DOHH2 (cell line): ENCODE data around the gene VAT1.
"Not testable (repeated sequence)": the region's sequence is repeated elsewhere in the genome, so short reads cannot be mapped to it uniquely, and the experiment has no call there.

Experiments
- H3F3A ChIP-seq: fragments of 200-600 bp; sonication (generic), shearing (Covaris generic); 2 replicates; pipeline ENCODE4 v1.6.0; 2016; ENCODE audit warnings: antibody characterized with exemption, mild to moderate bottlenecking; ENCODE audit not compliant: control insufficient read depth, insufficient read depth
- H3K27ac ChIP-seq: fragments of 200-600 bp; sonication (generic); 2 replicates; pipeline ENCODE4 v1.5.1; 2014; ENCODE audit warnings: low read depth, mild to moderate bottlenecking, low read length, moderate library complexity
- H3K27me3 ChIP-seq: fragments of 200-600 bp; sonication (generic); 2 replicates; pipeline ENCODE4 v1.6.1; 2014; ENCODE audit warnings: mild to moderate bottlenecking, low read length, mixed read lengths; ENCODE audit not compliant: control insufficient read depth
- H3K36me3 ChIP-seq: fragments of 200-600 bp; sonication (generic); 2 replicates; pipeline ENCODE4 v1.6.1; 2014; ENCODE audit warnings: mild to moderate bottlenecking, low read length, moderate library complexity, mixed read lengths; ENCODE audit not compliant: control insufficient read depth
- H3K4me1 ChIP-seq: fragments of 200-600 bp; sonication (generic); 2 replicates; pipeline ENCODE4 v1.6.1; 2014; ENCODE audit warnings: mild to moderate bottlenecking, low read length, mixed read lengths; ENCODE audit not compliant: control insufficient read depth
- H3K4me2 ChIP-seq: fragments of 200-600 bp; sonication (generic); 2 replicates; pipeline ENCODE4 v1.6.0; 2014; ENCODE audit warnings: mild to moderate bottlenecking, low read length, moderate library complexity
- H3K4me3 ChIP-seq: fragments of 200-600 bp; sonication (generic); 2 replicates; pipeline ENCODE4 v1.5.1; 2014; ENCODE audit warnings: mild to moderate bottlenecking, low read length, mixed read lengths
- H3K79me2 ChIP-seq: fragments of 200-600 bp; sonication (generic); 2 replicates; pipeline ENCODE4 v1.6.1; 2014; ENCODE audit warnings: mild to moderate bottlenecking, low read length, mixed read lengths; ENCODE audit not compliant: control insufficient read depth
- H3K9me2 ChIP-seq: fragments of 200-600 bp; sonication (generic); replicated peaks from 2 replicates; pipeline ENCODE4 v1.6.1; 2014; ENCODE audit warnings: mild to moderate bottlenecking, low read length, mixed read lengths; ENCODE audit not compliant: control insufficient read depth
- H3K9me3 ChIP-seq: fragments of 200-600 bp; sonication (generic); 2 replicates; pipeline ENCODE4 v1.6.1; 2014; ENCODE audit warnings: antibody characterized with exemption, low read length, mixed read lengths; ENCODE audit not compliant: control insufficient read depth, insufficient read depth
- H4K20me1 ChIP-seq: fragments of 200-600 bp; sonication (generic); 2 replicates; pipeline ENCODE4 v1.6.0; 2014; ENCODE audit warnings: low read depth, mild to moderate bottlenecking, antibody characterized with exemption, low read length, moderate library complexity; ENCODE audit not compliant: control insufficient read depth, insufficient read depth
- CTCF ChIP-seq: fragments of 200-600 bp; sonication (generic); IDR thresholded peaks from one replicate; pipeline ENCODE4 v1.5.1; 2014; ENCODE audit warnings: antibody characterized with exemption, mild to moderate bottlenecking, low read depth, low read length; ENCODE audit not compliant: poor library complexity, severe bottlenecking
- EZH2phosphoT487 ChIP-seq: fragments of 200-600 bp; sonication (generic); IDR thresholded peaks from 2 replicates; pipeline ENCODE4 v1.6.1; 2017; ENCODE audit warnings: borderline replicate concordance, mild to moderate bottlenecking, antibody characterized with exemption, low read length, moderate library complexity, mixed read lengths

Gene VAT1

GRCh38 chr17:43056051-43056450 lies 33.9 kb upstream of the VAT1 start:
- Histone ChIP-seq H3K4me1 (no peaks in the 10 kb centered on the region), H3K9me2 (no peaks in the 10 kb centered on the region), H3K27ac (no peak overlapping the region), H3K4me3 (no peak overlapping the region), H3K4me2 (no peak overlapping the region), H3F3A (no peaks in the 10 kb centered on the region), H4K20me1 (no peaks in the 10 kb centered on the region), H3K27me3 (no peaks in the 10 kb centered on the region), H3K36me3 (peaks cover 74% of the 10 kb centered on the region), H3K9me3 (no peaks in the 10 kb centered on the region), H3K79me2 (no peaks in the 10 kb centered on the region)
- no peak for TF ChIP-seq EZH2phosphoT487
- TF ChIP-seq CTCF, result no peak

- H3K36me3 ChIP-seq, result peaks cover 73% of the 10 kb centered on the region
These were observed 30.8 kb upstream of the VAT1 start for GRCh38 chr17:43053008-43053407.

GRCh38 chr17:43051969-43052368 lies 29.8 kb upstream of the VAT1 start:
- Histone ChIP-seq H3K27me3 (no peaks in the 10 kb centered on the region), H3K4me3 (no peak overlapping the region), H3K9me2 (no peaks in the 10 kb centered on the region), H3F3A (no peaks in the 10 kb centered on the region), H3K79me2 (no peaks in the 10 kb centered on the region), H3K27ac (no peak overlapping the region), H3K36me3 (peaks cover 79% of the 10 kb centered on the region), H3K4me1 (no peaks in the 10 kb centered on the region), H3K4me2 (no peak overlapping the region), H4K20me1 (no peaks in the 10 kb centered on the region), H3K9me3 (no peaks in the 10 kb centered on the region)
- TF ChIP-seq EZH2phosphoT487 (no peak), CTCF (no peak)

More at GRCh38 chr17:43053008-43053407, 30.8 kb upstream of the VAT1 start:
- H3K4me1 ChIP-seq, H3K4me3 ChIP-seq, H3K9me3 ChIP-seq, H3K9me2 ChIP-seq, H4K20me1 ChIP-seq, H3F3A ChIP-seq, H3K27me3 ChIP-seq, H3K79me2 ChIP-seq, H3K4me2 ChIP-seq, H3K27ac ChIP-seq: not testable (repeated sequence)

GRCh38 chr17:43044024-43044423 lies 21.8 kb upstream of the VAT1 start:
- H3K9me2 ChIP-seq, result no peaks in the 10 kb centered on the region
- no peak overlapping the region for H3K27ac ChIP-seq
- H3K4me1 ChIP-seq, result no peaks in the 10 kb centered on the region
- TF ChIP-seq EZH2phosphoT487, result no peak
- TF ChIP-seq CTCF, result no peak
- H3K4me2 ChIP-seq, result no peak overlapping the region
- no peaks in the 10 kb centered on the region for H3K9me3 ChIP-seq
- H3K4me3 ChIP-seq, result no peak overlapping the region
- H4K20me1 ChIP-seq, result no peaks in the 10 kb centered on the region
- H3K27me3 ChIP-seq, result no peaks in the 10 kb centered on the region
- no peaks in the 10 kb centered on the region for H3K79me2 ChIP-seq
- peaks cover 51% of the 10 kb centered on the region for H3K36me3 ChIP-seq
- H3F3A ChIP-seq, result peaks cover 3% of the 10 kb centered on the region; the same call in 1 of the 2 replicates
